HG02943 (cell line): ENCODE data around the gene UBR2.
"Not testable (repeated sequence)": the region's sequence is repeated elsewhere in the genome, so short reads cannot be mapped to it uniquely, and the experiment has no call there.

ENCODE experiments used
- ATAC-seq: cut with Tn5 transposase; IDR thresholded peaks from one replicate; pipeline ENCODE4 v1.9.1; 2021; ENCODE audit warnings: mild to moderate bottlenecking, low read depth, moderate library complexity; ENCODE audit not compliant: unreplicated experiment

UBR2 gene

DNA sequence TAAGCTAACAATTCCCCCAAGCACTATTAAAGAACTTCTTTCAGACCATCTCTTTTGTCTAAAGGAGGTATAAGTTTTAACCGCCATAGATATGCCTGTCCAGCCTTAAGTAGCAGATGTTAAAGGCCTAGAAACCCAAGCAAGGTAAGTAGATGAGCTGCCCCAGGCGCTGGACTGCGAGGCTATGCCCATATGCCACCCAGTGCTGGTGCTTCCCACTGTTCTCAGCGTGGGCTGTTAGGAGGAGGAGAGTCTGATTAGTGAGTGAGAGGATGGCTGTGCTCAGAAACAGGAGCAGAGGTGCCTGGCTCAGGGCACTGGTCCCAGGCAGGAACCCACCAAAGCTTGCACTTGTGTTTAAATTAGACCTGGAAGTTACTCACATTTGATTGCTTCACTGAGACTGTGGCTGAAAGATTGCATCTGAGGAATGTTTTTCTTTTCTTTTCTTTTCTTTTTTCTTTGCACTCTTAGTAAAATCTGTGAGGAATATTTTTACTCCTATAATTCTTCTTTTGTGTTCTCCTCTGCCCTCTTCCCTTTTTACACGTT is 126.4 kb downstream of the UBR2 start:
- ATAC-seq = no peak

DNA sequence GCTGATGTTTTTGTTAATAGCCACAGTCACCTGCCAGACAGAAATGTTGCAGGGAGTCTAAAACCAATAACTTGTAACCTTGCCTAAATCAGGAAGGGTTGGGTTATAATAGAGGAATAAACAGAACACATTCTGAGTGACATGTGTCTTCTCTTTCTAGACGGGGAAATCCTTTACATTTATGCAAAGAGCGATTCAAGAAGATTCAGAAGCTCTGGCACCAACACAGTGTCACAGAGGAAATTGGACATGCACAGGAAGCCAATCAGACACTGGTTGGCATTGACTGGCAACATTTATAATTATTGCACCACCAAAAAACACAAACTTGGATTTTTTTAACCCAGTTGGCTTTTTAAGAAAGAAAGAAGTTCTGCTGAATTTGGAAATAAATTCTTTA is 127.0 kb downstream of the UBR2 start:
- no peak for ATAC-seq

DNA sequence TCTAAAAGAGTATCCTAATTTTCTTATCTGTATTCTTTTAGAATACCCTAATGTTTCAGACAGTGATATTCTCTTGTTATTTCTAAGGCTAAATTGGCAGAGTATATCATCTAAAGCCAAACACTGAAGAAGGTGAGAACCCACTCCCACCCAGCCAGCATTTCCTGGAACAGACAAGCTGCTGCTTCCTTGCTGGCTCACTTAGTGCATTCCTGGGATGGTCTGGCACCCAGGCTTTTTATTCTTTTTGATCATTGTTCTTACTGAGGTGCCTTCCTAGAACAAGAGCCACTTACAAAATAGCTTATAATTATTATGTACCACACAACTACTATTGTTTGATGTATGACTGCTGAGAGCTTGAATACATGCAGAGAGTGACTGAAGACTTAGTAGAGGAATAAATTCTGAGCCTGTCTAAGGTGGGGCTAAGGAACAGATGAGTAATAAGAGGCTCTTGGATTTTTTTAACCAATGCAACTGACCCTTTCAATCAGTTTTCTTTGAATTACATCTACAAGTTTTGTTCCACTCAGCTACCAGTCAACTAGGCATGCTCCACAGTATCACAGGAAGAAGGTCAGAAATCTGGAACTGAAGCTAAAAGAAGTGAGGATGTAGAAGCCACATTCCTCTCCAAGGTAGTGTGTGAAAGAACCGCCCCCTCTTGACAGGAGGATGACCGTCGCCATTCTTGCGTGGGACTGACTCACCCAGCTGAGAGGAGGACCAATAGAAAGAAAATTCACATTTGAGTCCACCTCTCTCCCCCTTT is 128.5 kb downstream of the UBR2 start:
- no peak for ATAC-seq

DNA sequence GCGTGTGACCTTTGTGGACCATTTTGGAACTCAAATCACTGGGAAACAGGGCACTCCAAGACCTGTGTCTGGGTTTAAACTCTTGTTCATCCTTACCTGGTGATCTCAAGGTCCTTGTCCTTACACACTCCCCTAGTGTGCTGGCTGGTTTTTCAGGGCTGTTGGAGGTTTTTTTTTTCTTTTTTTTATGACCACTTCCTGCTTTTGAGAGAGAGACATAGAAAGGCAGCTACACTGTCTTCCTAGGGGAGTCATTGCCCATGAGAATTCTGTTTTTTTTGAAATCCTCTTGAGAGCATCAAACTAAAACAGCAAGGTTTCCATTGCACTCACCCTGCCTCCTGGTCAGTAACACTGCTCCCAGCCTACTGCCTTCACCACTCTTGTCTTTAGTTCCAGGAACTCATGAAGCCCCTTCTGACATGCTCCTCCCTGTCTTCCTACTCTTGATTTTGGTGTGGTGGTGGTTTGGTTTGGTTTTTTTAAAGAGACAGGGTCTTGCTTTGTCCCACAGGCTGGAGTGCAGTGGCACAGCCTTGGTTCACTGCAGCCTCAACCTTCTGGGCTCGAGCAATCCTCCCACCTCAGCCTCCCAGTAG is 130.0 kb downstream of the UBR2 start:
- no peak for ATAC-seq

DNA sequence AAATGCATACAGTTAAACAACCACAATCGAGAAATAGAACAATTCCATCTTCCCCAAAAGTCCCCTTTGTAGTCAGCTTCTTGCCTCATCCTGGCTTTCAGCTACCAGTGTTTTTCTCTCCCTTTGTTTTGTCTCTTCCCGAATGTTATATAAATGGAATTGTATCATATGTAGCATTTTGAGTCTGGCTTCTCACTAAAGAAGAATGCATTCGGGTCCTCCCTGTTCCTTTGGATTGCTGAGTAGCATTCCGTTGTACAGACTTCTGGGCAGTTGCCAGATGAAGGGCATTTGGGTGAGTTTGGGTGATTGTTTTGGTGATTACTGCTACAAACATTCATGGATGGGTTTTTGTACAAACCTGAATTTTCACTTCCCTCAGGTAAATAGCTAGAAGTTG is 130.8 kb downstream of the UBR2 start:
- no peak for ATAC-seq

DNA sequence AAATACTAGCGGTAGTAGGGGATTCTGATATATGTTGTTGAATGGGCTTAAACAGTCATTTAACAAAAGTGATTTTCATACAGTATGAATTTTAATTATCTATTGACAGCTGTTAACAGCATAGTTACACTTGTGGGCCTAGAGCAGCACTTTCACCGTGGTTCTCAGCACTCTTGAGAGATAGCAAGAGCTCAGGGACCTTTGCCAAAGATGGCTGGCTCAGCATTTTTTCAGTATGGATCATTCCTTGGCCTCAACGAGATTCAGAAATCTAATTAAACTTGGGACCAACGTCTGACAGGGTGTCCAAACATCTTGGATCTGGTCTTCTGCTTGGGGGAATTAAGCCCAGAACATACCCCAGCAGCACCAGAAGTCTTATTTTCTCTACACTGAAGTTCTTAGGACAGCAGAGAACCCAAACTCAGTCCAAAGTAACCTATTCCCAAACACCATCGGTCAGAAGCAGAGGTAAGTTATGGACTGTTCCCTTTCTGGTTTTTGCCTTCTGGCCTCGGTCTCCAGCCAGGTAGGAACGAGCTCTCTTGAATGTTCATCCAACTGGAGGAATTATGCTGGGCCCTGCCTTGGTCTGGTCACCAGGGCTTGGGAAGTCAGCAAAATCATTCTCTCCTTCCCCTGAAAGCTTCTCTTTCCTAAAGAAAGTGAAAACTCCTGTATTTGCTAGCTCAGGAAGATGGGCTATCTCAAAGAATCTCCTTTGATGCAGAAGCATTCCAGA is 132.9 kb downstream of the UBR2 start:
- ATAC-seq = no peak

DNA sequence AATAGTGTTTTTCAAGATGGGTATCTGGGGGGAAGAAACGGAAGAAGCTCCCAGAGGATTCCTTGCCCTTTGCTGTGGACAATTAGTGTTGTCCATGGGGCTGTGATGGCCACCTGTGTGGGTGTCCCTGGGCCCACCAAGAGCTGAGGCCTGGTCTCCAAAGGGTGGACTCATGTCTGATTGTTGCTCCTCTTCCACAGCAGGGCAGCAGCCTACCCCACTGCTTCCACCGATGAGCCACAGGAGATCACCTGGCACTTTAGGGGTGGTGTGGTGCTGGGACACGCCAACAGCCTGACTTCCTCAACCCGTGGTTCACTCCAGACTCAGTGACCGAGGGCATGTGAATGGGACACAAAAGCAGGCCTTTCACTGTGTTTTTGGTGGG is 133.4 kb downstream of the UBR2 start:
- ATAC-seq = no peak

DNA sequence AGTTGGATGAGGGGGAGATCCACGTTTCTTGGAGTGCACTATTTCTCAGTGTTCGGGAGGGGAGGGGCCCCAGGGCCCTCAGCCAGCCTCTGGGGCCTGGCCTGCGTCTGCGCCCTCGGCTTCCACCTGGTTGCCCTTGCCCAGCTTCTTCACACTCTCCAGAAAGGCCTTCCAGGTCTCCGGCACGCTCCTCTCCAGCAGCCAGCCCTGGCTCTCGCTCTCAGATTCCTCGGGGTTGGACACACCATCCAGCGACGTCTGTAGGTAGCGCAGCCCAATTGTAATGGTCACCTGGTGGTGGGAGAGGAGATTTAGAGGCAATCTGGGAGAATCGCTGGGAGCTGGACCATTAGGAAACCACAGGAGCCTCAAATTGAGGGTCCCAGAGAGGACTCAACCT is 134.4 kb downstream of the UBR2 start:
- no peak for ATAC-seq

DNA sequence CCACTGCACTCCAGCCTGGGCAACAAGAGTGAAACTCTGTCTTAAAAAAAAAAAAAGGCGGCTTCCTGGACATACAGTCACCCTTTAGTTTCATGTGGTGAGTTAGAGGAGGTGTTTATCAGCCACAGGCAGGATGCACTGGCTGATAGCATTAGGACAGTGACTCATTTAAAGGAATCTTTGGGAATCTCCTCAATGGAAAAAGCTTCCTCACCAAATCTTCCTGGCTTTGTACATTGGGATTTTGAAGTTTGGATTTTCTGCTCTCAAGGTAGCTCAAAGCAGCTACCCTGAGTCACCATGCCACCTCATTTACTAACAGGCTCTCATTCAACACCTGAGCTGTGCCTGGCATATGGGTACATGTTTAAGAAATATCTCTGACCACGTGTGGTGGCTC is 138.4 kb downstream of the UBR2 start:
- no peak for ATAC-seq

DNA sequence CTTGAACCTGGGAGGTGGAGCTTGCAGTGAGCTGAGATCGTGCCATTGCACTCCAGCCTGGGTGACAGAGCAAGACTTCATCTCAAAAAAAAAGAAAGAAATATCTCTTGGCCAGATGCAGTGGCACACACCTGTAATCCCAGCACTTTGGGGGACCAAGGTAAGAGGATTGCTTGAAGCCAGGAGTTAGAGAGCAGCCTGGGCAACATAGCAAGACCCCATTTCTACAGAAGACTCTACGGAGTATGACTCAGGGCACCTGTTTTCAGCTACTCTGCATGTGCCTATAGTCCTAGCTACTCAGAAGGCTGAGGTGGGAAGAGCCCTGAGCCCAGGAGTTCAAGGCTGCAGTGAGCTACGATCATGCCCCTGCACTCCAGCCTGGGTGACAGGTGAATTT is 139.0 kb downstream of the UBR2 start:
- ATAC-seq = not testable (repeated sequence)

DNA sequence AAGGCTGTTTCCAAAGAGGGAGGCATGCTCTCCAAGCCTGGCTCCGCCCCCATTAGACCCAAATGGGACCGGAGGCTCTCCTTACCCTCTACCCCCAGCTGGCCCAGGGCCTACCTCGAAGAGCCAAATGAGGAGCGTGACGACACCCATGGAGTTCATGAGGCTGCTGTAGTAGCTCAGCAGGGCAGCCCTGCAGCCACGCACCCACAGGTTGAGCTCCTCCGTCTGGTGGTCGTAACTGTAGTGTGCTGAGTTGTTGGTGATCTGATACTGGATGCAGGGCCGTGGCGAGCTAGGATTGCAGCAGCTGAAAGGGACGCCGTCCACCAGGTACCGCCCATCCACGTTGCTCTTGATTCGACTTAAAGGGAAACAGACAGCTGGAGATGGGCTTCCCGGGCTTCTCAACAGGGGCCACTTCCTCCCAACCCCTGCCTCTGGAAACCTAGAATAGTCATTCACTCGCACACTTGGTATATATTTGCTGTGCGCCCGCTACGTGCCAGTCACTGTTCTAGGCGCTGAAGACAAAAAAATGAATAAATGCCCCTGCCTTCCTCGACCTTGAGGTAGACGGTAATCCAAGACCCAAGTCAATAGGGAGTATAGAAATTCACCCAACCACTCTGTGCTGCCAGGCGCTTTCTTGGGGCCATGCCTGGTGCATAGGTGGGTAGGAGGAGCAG is 140.6 kb downstream of the UBR2 start:
- ATAC-seq = no peak

DNA sequence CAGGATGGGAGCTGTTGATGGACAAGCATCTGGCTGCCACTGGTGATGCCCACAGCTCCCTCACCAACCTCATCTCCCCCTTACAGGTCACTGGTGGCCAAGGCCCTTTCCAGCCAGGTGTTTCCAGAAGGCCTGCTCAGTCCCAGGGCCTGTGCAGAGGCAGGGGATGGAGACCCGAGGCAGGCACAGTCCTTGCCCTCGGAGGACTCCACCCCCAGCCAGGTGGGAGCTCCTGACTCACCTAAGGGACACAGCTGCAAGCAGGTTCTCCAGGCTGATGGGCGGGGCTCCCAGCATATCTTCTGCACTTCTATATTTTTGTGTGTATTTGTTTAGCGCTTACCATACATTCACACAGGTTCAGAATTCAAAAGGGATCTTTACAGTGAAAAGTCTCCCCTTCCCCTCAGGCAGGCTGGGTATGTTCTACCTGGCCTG is 141.1 kb downstream of the UBR2 start:
- ATAC-seq = no peak

DNA sequence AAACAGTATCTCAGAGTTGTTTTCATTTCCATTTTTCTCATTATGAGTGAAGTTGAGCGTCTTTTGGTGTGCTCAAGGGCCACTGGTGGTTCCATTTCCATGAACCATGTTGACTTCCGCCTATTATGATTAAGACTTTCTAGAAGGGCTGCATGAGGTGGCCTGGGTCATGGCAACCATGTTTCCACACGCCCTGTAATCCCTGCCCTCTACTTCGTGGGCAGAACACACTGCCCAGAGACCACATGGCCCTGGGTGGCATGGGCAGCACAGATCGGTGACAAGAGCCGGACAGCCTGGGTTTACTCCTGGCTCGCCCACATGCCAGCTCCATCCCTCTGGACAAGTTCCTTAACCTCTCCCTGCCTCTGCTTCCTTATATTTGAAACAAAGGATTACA is 143.8 kb downstream of the UBR2 start:
- ATAC-seq = no peak

DNA sequence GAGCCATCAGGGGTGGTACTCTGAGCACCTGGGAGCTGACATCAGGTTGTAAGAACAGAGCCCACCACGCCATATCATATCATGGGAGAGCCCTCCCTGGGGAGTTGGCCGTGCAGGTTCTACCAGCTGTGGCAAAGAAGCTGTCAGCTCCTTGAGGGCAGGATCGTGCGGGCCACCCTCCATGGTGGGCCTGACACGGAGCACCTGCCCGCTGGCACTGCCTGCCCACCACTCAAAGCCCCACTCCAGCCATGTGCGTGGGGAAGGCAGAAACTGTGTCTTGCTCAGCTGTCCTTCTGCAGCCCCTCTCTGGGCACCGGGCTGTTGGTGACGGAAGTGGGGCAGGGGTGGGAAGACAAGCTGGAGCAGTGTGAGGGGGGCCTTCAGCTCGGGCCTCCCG is 144.3 kb downstream of the UBR2 start:
- ATAC-seq = no peak

DNA sequence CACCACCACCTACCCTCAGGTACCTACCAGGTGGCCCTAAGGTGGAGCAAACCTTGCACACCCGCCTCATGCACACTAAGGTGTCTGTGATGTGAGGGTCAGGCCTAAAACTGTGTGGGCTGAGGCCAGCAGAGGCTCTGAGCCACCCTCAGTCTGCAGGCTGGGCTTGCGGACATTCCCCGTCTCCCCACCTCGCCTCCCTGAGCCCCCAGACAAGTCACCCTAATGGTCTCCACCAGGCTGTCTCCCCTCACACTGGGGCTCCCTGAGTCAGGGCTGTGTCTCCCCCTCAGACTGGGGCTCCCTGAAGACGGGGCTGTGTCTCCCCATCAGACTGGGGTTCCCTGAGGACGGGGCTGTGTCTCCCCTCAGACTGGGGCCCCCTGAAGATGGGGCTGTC is 146.0 kb downstream of the UBR2 start:
- ATAC-seq = no peak

DNA sequence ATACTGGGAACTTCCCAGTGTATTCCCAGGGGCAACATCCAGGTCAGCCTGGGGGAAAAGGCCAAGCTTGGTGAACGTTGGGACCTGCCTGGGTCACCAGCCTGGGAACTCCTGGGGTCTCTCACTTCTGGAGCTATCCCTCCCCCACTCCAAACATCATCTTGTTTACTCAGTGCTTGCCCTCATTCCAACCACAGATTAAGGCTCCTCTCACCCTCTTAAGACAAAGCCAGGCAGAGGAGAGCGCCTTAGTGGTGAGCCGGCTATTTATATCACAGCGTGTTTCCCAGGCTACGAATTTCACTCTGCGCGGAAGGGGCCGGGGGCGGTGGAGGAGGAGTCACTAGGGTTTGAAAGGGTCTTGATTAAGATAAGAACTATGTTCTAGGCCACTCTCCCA is 146.5 kb downstream of the UBR2 start:
- no peak for ATAC-seq

DNA sequence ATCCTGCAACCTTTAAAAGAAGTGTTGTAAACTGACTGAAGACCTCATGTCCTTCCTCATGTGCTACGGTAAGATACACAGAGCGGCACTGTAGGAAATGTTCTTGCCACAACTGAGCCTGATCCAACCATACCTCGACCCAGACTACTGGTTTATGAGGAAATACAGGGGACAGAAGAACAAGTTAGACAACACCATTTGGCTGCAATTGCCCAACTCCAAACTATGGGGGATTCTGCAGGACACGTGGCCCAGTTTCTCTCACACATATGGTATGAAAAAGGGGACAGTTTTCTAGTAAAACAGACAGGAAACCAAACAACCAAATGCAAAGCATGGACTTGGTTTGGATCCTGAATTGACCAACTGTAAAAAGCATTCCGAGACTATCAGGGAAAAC is 148.1 kb downstream of the UBR2 start:
- no peak for ATAC-seq

DNA sequence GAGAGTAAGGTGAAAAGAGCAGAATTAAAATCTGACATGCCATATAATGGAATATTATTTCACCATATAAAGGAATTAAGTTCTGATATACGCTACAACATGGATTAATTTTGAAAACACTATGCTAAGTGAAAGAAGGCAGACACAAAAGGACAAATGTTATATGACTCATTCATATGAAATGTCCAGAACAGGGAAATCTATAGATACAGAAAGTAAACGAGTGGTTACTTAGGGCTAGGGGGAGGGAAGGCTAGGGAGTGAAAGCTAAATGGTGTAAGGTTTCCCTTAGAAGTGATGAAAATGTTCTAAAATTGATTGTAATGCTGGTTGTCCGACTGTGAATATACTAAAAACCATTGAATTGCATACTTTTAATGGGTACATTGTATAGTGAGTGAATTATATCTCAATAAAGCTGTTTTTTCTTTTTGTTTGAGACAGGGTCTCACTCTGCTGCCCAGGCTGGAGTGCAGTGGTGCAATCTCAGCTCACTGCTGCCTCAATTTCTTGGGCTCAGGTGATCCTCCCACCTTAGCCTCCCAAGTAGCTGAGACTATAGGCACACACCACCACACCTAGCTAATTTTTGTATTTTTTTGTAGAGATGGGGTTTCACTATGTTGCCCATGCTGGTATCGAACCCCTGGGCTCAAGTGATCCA is 150.4 kb downstream of the UBR2 start:
- no peak for ATAC-seq

DNA sequence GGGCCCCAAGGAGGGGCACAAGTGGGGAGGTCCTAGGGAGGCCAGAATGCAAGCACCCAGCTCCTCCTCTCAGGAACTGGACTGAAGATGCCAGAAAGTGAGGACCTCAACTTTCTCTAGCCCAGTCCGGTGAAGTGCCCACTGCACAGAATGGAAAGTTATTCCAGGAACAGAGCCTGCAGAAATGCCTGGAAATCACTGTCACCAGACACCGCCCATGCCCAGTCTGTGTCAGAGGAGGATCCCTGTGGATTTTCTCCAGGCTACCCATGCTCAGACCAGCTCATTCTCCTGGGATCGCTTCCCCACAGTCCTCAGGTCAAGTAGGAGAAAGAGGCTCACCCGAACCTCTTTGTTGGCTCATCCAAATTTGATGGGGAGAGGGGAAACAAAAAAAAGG is 152.0 kb downstream of the UBR2 start:
- no peak for ATAC-seq

DNA sequence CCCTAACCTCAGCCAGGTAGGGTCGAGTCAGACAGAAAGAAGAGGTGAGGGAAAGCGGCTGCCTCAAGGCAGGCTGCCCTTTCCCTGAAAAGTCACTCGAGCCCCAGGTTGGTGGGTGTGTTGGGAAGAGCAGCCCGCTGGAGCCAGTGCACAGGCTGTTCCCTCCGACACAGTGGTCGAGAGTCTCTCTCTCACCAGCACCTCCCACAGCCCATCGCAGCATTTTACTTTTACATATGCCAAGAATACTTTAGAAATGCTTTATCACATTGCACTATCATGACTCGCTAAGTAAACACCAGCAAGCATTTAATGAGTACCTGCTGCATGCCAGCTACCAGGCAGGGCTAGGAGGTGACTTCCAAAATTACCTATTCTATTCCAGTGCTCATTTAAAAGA is 156.9 kb downstream of the UBR2 start:
- ATAC-seq = no peak
